Measurements from ENCODE around the gene KIAA1958. TPM values are rescaled to one million over a fixed set of nuclear protein-coding genes. Genes with fewer than 3 reads are reported as not detected.

The KIAA1958 gene
- total RNA-seq, 1 experiment from 2014 or later: 4.2 TPM

- no peak overlapping the region for H3K4me3 ChIP-seq (ENCODE audit: low read length)
- no peak for DNase-seq
- H3F3A ChIP-seq (ENCODE audit: low read length, unreplicated experiment): peaks cover 5% of the 10 kb centered on the region
- H3K27me3 ChIP-seq (ENCODE audit: low read length): no peaks in the 10 kb centered on the region
- ATAC-seq: no peak
- H3K4me2 ChIP-seq (ENCODE audit: low read length): no peak overlapping the region
- ChIA-PET CTCF (no interaction called here), POLR2A (ENCODE audit: unreplicated experiment) (no interaction called here)
- H4K20me1 ChIP-seq (ENCODE audit: low read length): no peaks in the 10 kb centered on the region
- no peaks in the 10 kb centered on the region for H3K36me3 ChIP-seq (ENCODE audit: low read depth, low read length)
- BruUV-seq (replicated peaks): no TSS peak
- no peaks in the 10 kb centered on the region for H3K9me3 ChIP-seq (ENCODE audit: low read length)
- no peak overlapping the region for H2AFZ ChIP-seq (ENCODE audit: low read length)
- no peaks in the 10 kb centered on the region for H3K79me2 ChIP-seq (ENCODE audit: low read length)
- intact Hi-C loops (cut with micrococcal nuclease): no loop called here
- no peak overlapping the region for H3K9ac ChIP-seq (ENCODE audit: low read length)
- peaks cover 11% of the 10 kb centered on the region for H3K4me1 ChIP-seq (ENCODE audit: insufficient read depth, low read length)
- no peak overlapping the region for H3K27ac ChIP-seq (ENCODE audit: low read length)
- H3K9me2 ChIP-seq (replicated peaks; ENCODE audit: low read length): no peaks in the 10 kb centered on the region
- no peak for TF ChIP-seq CTCF (conservative IDR thresholded peaks at IDR 0.05; ENCODE audit: low read depth, low read length)
- TF ChIP-seq EZH2phosphoT487 (IDR thresholded peaks at IDR 0.05; ENCODE audit: borderline replicate concordance, low read length): no peak
- TF ChIP-seq EZH2 (IDR thresholded peaks at IDR 0.05; ENCODE audit: low read length, unreplicated experiment): no peak
These were observed 113.1 kb downstream of the KIAA1958 start for GRCh38 chr9:112599732-112600131.

- peaks cover 11% of the 10 kb centered on the region for H3K4me1 ChIP-seq (ENCODE audit: insufficient read depth, low read length)
- H2AFZ ChIP-seq (ENCODE audit: low read length): no peak overlapping the region
- H3K27ac ChIP-seq (ENCODE audit: low read length): no peak overlapping the region
- H3K27me3 ChIP-seq (ENCODE audit: low read length): no peaks in the 10 kb centered on the region
- DNase-seq (peak; percentile 63), ATAC-seq (peak; percentile 88)
- ChIA-PET POLR2A (ENCODE audit: unreplicated experiment) (no interaction called here), CTCF (no interaction called here)
- no peaks in the 10 kb centered on the region for H3K36me3 ChIP-seq (ENCODE audit: low read depth, low read length)
- intact Hi-C loops (cut with micrococcal nuclease): no loop called here
- TF ChIP-seq EZH2phosphoT487 (IDR thresholded peaks at IDR 0.05; ENCODE audit: borderline replicate concordance, low read length) (no peak), CTCF (conservative IDR thresholded peaks at IDR 0.05; ENCODE audit: low read depth, low read length) (no peak), EZH2 (IDR thresholded peaks at IDR 0.05; ENCODE audit: low read length, unreplicated experiment) (no peak)
- peak overlapping the region; percentile 42; the same call in 1 of the 2 replicates for H3K4me2 ChIP-seq (ENCODE audit: low read length)
- no peaks in the 10 kb centered on the region for H3K9me3 ChIP-seq (ENCODE audit: low read length)
- peaks cover 5% of the 10 kb centered on the region for H3F3A ChIP-seq (ENCODE audit: low read length, unreplicated experiment)
- no peak overlapping the region for H3K4me3 ChIP-seq (ENCODE audit: low read length)
- no peaks in the 10 kb centered on the region for H3K79me2 ChIP-seq (ENCODE audit: low read length)
- H3K9ac ChIP-seq (ENCODE audit: low read length): no peak overlapping the region
- no peaks in the 10 kb centered on the region for H3K9me2 ChIP-seq (replicated peaks; ENCODE audit: low read length)
- no TSS peak for BruUV-seq (replicated peaks)
- no peaks in the 10 kb centered on the region for H4K20me1 ChIP-seq (ENCODE audit: low read length)
These were observed 115.0 kb downstream of the KIAA1958 start for GRCh38 chr9:112601636-112602035.

GRCh38 chr9:112604790-112605189 lies 118.2 kb downstream of the KIAA1958 start:
- Histone ChIP-seq H3K79me2 (ENCODE audit: low read length) (no peaks in the 10 kb centered on the region), H2AFZ (ENCODE audit: low read length) (no peak overlapping the region), H3K4me3 (ENCODE audit: low read length) (no peak overlapping the region), H3F3A (ENCODE audit: low read length, unreplicated experiment) (peaks cover 5% of the 10 kb centered on the region), H3K4me1 (ENCODE audit: insufficient read depth, low read length) (peaks cover 11% of the 10 kb centered on the region), H3K36me3 (ENCODE audit: low read depth, low read length) (no peaks in the 10 kb centered on the region), H3K27me3 (ENCODE audit: low read length) (no peaks in the 10 kb centered on the region), H3K4me2 (ENCODE audit: low read length) (no peak overlapping the region), H3K27ac (ENCODE audit: low read length) (no peak overlapping the region), H3K9me2 (replicated peaks; ENCODE audit: low read length) (no peaks in the 10 kb centered on the region), H4K20me1 (ENCODE audit: low read length) (no peaks in the 10 kb centered on the region), H3K9ac (ENCODE audit: low read length) (no peak overlapping the region), H3K9me3 (ENCODE audit: low read length) (no peaks in the 10 kb centered on the region)
- ATAC-seq (no peak), DNase-seq (no peak)
- intact Hi-C loops (cut with micrococcal nuclease): no loop called here
- POLR2A ChIA-PET (ENCODE audit: unreplicated experiment): no interaction called here
- CTCF ChIA-PET: no interaction called here
- no TSS peak for BruUV-seq (replicated peaks)
- TF ChIP-seq EZH2phosphoT487 (IDR thresholded peaks at IDR 0.05; ENCODE audit: borderline replicate concordance, low read length): no peak
- no peak for TF ChIP-seq CTCF (conservative IDR thresholded peaks at IDR 0.05; ENCODE audit: low read depth, low read length)
- TF ChIP-seq EZH2 (IDR thresholded peaks at IDR 0.05; ENCODE audit: low read length, unreplicated experiment): no peak
